Activated CD8-positive, alpha-beta T cell treated with anti-CD3 and anti-CD28 coated beads for 36 hours (primary cell): Measurements from ENCODE around the gene KANK3. TPM values are rescaled to one million over a fixed set of nuclear protein-coding genes. Genes with fewer than 3 reads are reported as not detected.
A peak's percentile ranks its signal among the peaks of the same experiment; 100 is the strongest.
"Not testable (repeated sequence)": the region's sequence is repeated elsewhere in the genome, so short reads cannot be mapped to it uniquely, and the experiment has no call there.

Source experiments
- ATAC-seq: fragments of 200-7000 bp; cut with Tn5 transposase; one replicate; pipeline ENCODE4 v1.10.0; 2021; ENCODE audit warnings: mild to moderate bottlenecking, moderate library complexity
- CTCF ChIA-PET: fragments of 350-600 bp; sonication (Branson Sonifier 250); formaldehyde crosslinking; loops from one replicate; lab custom pipeline; 2021; ENCODE audit warnings: antibody characterized with exemption; lab: Charles Lee
- POLR2A ChIA-PET: fragments of 350-600 bp; sonication (Branson Sonifier 250); formaldehyde crosslinking; loops from one replicate; lab custom pipeline; 2021; ENCODE audit warnings: antibody characterized with exemption; lab: Charles Lee
- DNase-seq: peaks from one replicate; pipeline ENCODE4 v3.0.0-alpha.2; 2020
- H3K27ac Mint-ChIP-seq: one replicate; pipeline ENCODE4 v1.8.0; 2021; ENCODE audit warnings: mild to moderate bottlenecking, mixed read lengths
- H3K27me3 Mint-ChIP-seq: one replicate; pipeline ENCODE4 v1.8.0; 2021; ENCODE audit warnings: mixed read lengths
- H3K36me3 Mint-ChIP-seq: one replicate; pipeline ENCODE4 v1.8.0; 2021; ENCODE audit warnings: low read depth, mixed read lengths
- H3K4me1 Mint-ChIP-seq: one replicate; pipeline ENCODE4 v1.8.0; 2021; ENCODE audit warnings: low read depth, mixed read lengths
- H3K4me3 Mint-ChIP-seq: one replicate; pipeline ENCODE4 v1.8.0; 2021; ENCODE audit warnings: mild to moderate bottlenecking, moderate library complexity, mixed read lengths
- H3K9me3 Mint-ChIP-seq: one replicate; pipeline ENCODE4 v1.8.0; 2021; ENCODE audit warnings: mixed read lengths
- intact Hi-C: fragments of 100-400 bp; cut with micrococcal nuclease; formaldehyde crosslinking; loops from one replicate; pipeline ENCODE4 v1.10.0; 2022
- total RNA-seq, 2 experiments: library from RNA; stranded (reverse); gene quantifications; one replicate each; pipeline ENCODE4 v1.2.3, GENCODE V29; 2021
- TF ChIP-seq, protein P1 (sequence below): fragments of 200-600 bp; IDR thresholded peaks from one replicate; pipeline ENCODE4 v1.8.0; 2022; ENCODE audit warnings: antibody characterized with exemption, mild to moderate bottlenecking

KANK3 gene
- total RNA-seq, 2 experiments from 2014 or later = 3.6 TPM

- ATAC-seq, CTCF ChIA-PET, H3K27me3 Mint-ChIP-seq, H3K27ac Mint-ChIP-seq, DNase-seq, H3K36me3 Mint-ChIP-seq, intact Hi-C loops, H3K4me1 Mint-ChIP-seq, POLR2A ChIA-PET, H3K4me3 Mint-ChIP-seq, H3K9me3 Mint-ChIP-seq: not testable (repeated sequence)
These were observed 41.5 kb upstream of the KANK3 start for GRCh38 chr19:8384569-8384968.

- CTCF ChIA-PET = interaction anchor here (0.6 kb wide), 1 partner anchor 26 kb away, joined by 3 read pairs; no protein-coding TSS in a partner anchor
- intact Hi-C loops, DNase-seq, H3K27me3 Mint-ChIP-seq, POLR2A ChIA-PET, H3K9me3 Mint-ChIP-seq, H3K27ac Mint-ChIP-seq, H3K36me3 Mint-ChIP-seq, H3K4me3 Mint-ChIP-seq, H3K4me1 Mint-ChIP-seq, ATAC-seq: not testable (repeated sequence)
These were observed 36.3 kb upstream of the KANK3 start for GRCh38 chr19:8379156-8379891.

DNA sequence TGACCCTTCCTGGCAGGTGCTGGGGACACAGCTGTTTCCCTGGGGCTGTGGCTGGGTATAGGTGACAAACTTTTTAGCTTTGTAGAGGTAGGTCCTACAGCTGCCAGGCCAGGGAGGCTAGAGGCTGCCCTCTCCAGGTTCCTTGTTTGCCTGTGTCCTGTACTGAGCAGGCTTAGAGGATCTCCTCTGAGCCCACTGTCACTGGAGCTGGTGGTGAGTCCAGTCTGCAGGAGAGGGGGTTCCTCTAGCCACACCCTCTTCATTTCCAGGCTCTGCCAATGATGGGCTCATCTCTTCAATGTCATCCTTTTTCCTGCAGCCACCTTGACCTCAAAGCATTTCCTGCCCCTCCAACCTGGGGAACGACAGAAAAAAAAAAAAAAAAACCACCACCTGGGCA lies 34.5 kb upstream of the KANK3 start:
- Mint-ChIP-seq H3K9me3 (peaks cover 6% of the 10 kb centered on the region), H3K27ac (no peak overlapping the region), H3K27me3 (no peaks in the 10 kb centered on the region), H3K4me3 (no peak overlapping the region), H3K4me1 (peaks cover 9% of the 10 kb centered on the region), H3K36me3 (peaks cover 8% of the 10 kb centered on the region)
- ATAC-seq = peak; percentile 49
- ChIA-PET CTCF (interaction anchor here (1.5 to 4.1 kb wide), 3 partner anchors 14 to 36 kb away, joined by 3 to 23 read pairs (median 6); partner anchors contain the start of gene MARCHF2), POLR2A (interaction anchor here (0.9 kb wide), 1 partner anchor 18 kb away, joined by 3 read pairs; no protein-coding TSS in a partner anchor)
- TF ChIP-seq, protein P1, sequence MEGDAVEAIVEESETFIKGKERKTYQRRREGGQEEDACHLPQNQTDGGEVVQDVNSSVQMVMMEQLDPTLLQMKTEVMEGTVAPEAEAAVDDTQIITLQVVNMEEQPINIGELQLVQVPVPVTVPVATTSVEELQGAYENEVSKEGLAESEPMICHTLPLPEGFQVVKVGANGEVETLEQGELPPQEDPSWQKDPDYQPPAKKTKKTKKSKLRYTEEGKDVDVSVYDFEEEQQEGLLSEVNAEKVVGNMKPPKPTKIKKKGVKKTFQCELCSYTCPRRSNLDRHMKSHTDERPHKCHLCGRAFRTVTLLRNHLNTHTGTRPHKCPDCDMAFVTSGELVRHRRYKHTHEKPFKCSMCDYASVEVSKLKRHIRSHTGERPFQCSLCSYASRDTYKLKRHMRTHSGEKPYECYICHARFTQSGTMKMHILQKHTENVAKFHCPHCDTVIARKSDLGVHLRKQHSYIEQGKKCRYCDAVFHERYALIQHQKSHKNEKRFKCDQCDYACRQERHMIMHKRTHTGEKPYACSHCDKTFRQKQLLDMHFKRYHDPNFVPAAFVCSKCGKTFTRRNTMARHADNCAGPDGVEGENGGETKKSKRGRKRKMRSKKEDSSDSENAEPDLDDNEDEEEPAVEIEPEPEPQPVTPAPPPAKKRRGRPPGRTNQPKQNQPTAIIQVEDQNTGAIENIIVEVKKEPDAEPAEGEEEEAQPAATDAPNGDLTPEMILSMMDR = no peak
- DNase-seq = no peak
- intact Hi-C loops = no loop called here

DNA sequence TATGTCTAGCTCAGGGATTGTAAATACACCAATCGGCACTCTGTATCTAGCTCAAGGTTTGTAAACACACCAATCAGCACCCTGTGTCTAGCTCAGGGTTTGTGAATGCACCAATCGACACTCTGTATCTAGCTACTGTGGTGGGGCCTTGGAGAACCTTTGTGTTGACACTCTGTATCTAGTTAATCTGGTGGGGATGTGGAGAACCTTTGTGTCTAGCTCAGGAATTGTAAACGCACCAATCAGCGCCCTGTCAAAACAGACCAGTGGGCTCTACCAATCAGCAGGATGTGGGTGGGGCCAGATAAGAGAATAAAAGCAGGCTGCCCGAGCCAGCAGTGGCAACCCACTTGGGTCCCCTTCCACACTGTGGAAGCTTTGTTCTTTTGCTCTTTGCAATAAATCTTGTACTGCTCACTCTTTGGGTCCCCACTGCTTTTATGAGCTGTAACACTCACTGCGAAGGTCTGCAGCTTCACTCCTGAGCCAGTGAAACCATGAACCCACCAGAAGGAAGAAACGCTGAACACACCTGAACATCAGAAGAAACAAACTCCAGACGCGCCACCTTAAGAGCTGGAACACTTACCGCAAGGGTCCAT lies 33.4 kb upstream of the KANK3 start:
- POLR2A ChIA-PET = interaction anchor here (0.7 to 0.9 kb wide), 2 partner anchors 19 to 152 kb away, joined by 3 read pairs; no protein-coding TSS in a partner anchor
- CTCF ChIA-PET = interaction anchor here (4.1 kb wide), 1 partner anchor 23 kb away, joined by 23 read pairs; no protein-coding TSS in a partner anchor
- H3K4me3 Mint-ChIP-seq, H3K9me3 Mint-ChIP-seq, ATAC-seq, DNase-seq, H3K27ac Mint-ChIP-seq, H3K36me3 Mint-ChIP-seq, H3K4me1 Mint-ChIP-seq, intact Hi-C loops, H3K27me3 Mint-ChIP-seq: not testable (repeated sequence)

GRCh38 chr19:8375766-8376165 lies 32.7 kb upstream of the KANK3 start:
- H3K4me3 Mint-ChIP-seq, H3K27ac Mint-ChIP-seq, H3K27me3 Mint-ChIP-seq, DNase-seq, intact Hi-C loops, ATAC-seq, H3K9me3 Mint-ChIP-seq, POLR2A ChIA-PET, H3K36me3 Mint-ChIP-seq: not testable (repeated sequence)
- peaks cover 11% of the 10 kb centered on the region for H3K4me1 Mint-ChIP-seq
- CTCF ChIA-PET = interaction anchor here (4.1 kb wide), 1 partner anchor 22 kb away, joined by 23 read pairs; no protein-coding TSS in a partner anchor

DNA sequence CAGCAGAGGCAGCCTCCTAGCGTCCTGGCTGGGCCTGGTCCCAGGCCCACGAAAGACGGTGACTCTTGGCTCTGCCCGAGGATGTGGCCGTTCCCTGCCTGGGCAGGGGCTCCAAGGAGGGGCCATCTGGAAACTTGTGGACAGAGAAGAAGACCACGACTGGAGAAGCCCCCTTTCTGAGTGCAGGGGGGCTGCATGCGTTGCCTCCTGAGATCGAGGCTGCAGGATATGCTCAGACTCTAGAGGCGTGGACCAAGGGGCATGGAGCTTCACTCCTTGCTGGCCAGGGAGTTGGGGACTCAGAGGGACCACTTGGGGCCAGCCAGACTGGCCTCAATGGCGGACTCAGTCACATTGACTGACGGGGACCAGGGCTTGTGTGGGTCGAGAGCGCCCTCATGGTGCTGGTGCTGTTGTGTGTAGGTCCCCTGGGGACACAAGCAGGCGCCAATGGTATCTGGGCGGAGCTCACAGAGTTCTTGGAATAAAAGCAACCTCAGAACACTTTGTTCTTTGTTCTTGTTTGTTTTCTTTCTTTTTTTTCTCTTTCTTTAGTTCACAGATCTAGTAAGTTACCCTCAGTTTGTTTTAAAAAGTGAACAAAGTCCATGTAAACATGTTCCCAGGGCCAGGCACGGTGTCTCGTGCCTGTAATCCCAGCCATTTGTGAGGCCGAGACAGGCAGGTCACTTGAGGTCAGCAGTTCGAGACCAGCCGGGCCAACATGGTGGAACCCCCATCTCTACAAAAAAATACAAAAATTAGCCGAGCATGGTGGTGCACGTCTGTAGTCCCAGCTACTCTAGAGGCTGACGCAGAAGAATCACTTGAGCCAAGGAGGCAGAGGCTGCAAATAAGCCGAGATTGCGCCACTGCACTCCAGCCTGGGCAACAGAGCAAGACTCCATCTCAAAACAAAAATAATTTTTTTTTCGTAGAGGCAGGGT lies 31.1 kb upstream of the KANK3 start:
- ChIA-PET CTCF (interaction anchor here (1.1 kb wide), 1 partner anchor 20 kb away, joined by 4 read pairs; no protein-coding TSS in a partner anchor), POLR2A (interaction anchor here (0.6 to 1.0 kb wide), 3 partner anchors 40 to 430 kb away, joined by 3 read pairs; no protein-coding TSS in a partner anchor)
- Mint-ChIP-seq H3K27me3 (no peaks in the 10 kb centered on the region), H3K9me3 (peaks cover 4% of the 10 kb centered on the region), H3K27ac (no peak overlapping the region), H3K4me3 (no peak overlapping the region), H3K36me3 (peaks cover 6% of the 10 kb centered on the region), H3K4me1 (peaks cover 11% of the 10 kb centered on the region)
- TF ChIP-seq, protein P1 = no peak
- DNase-seq (no peak), ATAC-seq (no peak)
- intact Hi-C loops = no loop called here
